Choroid plexus epithelial cell (primary cell): ENCODE results near the gene SH3PXD2A.

Experiments
- DNase-seq: peaks from one replicate; pipeline ENCODE4 v3.0.0-alpha.2; 2010; ENCODE audit warnings: low read depth
- H3K4me3 ChIP-seq: 2 replicates; pipeline ENCODE4 v1.5.1; 2011; ENCODE audit warnings: low read depth, mild to moderate bottlenecking, control low read depth, low read length, moderate library complexity
- TF ChIP-seq, protein P1 (sequence below): conservative IDR thresholded peaks from 2 replicates; pipeline ENCODE4 v1.5.1; 2011; ENCODE audit warnings: low read depth, mild to moderate bottlenecking, control low read depth, inconsistent platforms, low read length, moderate library complexity

Gene SH3PXD2A

GRCh38 chr10:103842605-103843004, 12.8 kb downstream of the SH3PXD2A start:
- TF ChIP-seq, protein P1, sequence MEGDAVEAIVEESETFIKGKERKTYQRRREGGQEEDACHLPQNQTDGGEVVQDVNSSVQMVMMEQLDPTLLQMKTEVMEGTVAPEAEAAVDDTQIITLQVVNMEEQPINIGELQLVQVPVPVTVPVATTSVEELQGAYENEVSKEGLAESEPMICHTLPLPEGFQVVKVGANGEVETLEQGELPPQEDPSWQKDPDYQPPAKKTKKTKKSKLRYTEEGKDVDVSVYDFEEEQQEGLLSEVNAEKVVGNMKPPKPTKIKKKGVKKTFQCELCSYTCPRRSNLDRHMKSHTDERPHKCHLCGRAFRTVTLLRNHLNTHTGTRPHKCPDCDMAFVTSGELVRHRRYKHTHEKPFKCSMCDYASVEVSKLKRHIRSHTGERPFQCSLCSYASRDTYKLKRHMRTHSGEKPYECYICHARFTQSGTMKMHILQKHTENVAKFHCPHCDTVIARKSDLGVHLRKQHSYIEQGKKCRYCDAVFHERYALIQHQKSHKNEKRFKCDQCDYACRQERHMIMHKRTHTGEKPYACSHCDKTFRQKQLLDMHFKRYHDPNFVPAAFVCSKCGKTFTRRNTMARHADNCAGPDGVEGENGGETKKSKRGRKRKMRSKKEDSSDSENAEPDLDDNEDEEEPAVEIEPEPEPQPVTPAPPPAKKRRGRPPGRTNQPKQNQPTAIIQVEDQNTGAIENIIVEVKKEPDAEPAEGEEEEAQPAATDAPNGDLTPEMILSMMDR = no peak
- H3K4me3 ChIP-seq = no peak overlapping the region
- DNase-seq = no peak

GRCh38 chr10:103841519-103841918, 13.9 kb downstream of the SH3PXD2A start:
- no peak for DNase-seq
- TF ChIP-seq, protein P1 = no peak
- H3K4me3 ChIP-seq = no peak overlapping the region

- TF ChIP-seq, protein P1 = no peak
- no peak for DNase-seq
- no peak overlapping the region for H3K4me3 ChIP-seq
These were observed 14.7 kb downstream of the SH3PXD2A start for GRCh38 chr10:103840740-103841070.

DNA sequence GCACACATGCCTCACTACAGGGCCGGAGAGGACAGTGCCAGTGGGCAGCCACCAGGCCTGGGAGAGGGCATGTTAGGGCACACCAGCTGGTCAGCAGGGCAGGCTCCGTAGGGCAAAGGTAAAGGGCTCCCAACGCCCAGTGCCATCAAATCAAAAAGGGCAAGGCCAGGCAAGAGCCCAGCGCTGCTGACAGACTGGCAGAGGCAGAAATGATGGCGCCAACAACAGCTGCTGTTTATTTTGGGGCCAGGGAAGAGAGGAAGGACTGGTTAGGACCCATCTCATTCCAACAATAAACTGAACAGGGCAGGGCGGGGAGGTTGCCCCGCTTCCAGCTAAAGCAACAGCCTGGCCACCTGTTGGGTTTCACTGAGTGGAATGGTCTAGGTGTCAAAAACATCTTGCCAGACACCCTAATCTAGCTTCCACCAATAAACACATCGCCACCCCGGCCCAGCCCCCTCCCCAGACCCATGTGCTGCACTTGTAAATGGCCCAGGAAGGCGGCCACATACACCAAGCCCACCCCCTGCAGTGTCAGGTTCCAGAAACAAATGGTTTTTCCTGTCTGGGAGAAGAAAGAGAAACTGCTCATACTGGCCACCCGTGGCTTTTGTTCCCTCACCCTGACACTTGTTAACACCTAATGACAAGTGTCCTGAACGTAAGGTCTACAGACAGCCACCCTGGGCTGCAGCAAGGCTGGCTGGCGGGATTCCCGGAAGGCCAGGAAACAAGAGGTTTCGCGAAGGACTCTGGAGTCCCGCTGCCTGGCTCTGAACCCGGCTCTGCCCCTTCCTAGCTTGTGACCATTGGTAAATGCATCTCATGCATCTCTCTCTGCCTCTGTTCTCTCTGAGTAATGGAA, 15.3 kb downstream of the SH3PXD2A start:
- DNase-seq = no peak
- H3K4me3 ChIP-seq = no peak overlapping the region
- TF ChIP-seq, protein P1 = no peak

- TF ChIP-seq, protein P1 = no peak
- H3K4me3 ChIP-seq = no peak overlapping the region
- DNase-seq = no peak
These were observed 15.9 kb downstream of the SH3PXD2A start for GRCh38 chr10:103839519-103839871.

DNA sequence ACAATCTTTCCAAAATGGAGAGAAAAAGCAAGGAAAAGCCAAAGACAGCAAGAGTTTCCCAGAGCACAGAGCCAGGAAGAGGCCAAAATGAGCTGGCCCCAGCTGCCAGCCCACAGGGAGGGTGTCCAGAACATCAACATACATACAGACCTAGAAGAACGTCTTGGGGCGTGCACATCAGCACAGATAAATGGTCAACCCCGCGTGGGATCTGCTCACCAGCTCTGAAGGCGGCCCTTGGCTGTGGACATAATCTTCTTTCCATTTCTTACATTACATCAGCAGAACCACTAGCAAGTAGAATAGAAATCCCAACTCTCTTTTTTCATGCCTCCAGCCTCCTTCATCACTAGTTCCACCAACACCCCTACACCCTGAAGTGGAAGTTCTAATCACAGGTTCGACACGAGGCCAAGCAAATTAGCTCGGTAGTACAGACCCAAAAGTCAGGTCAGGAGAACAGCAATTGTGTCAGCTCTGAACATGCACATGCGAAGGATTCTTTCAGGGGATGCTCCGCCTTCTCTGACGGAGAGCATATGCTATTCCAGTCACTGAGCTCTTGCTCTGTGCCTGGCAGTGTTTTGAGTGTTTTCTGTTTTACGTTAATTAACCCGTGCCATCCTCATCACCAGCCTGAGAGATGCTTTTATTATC, 16.4 kb downstream of the SH3PXD2A start:
- no peak overlapping the region for H3K4me3 ChIP-seq
- TF ChIP-seq, protein P1 = no peak
- DNase-seq = no peak

DNA sequence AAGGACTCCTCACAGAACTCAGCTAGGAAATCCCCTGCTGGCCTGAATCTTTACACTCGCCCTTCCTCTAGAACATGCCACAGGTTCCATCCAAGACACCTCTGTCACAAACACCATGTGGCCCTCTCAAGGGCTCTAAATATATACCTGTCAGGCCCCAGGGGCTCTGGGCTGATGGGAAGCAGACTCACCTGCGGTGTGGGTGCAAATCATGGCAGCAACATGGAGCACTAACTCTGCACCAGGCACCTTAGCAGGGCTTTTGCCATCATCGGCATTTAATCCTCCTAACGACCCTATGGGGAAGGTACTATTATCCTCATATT, 17.3 kb downstream of the SH3PXD2A start:
- TF ChIP-seq, protein P1 = no peak
- DNase-seq = no peak
- H3K4me3 ChIP-seq = no peak overlapping the region
